CD8-positive, alpha-beta memory T cell (primary cell): ENCODE results near the gene ZXDC. TPM values are rescaled to one million over a fixed set of nuclear protein-coding genes. Genes with fewer than 3 reads are reported as not detected.

Experiments
- CTCF ChIA-PET: fragments of 350-600 bp; sonication (Branson Sonifier 250); formaldehyde crosslinking; loops from one replicate; lab custom pipeline; 2021; ENCODE audit warnings: antibody characterized with exemption; lab: Charles Lee
- POLR2A ChIA-PET: fragments of 350-600 bp; sonication (Branson Sonifier 250); formaldehyde crosslinking; loops from one replicate; lab custom pipeline; 2021; ENCODE audit warnings: antibody characterized with exemption; lab: Charles Lee
- DNase-seq, 5 donors: peaks; one replicate each; pipeline versions ENCODE4 v3.0.0 to v3.0.0-alpha.2; 2020 to 2022; ENCODE audit warnings: mixed read lengths in 1 of 5
- H3K27ac ChIP-seq: one replicate; pipeline ENCODE4 v1.7.0; 2013; ENCODE audit warnings: low read depth, mild to moderate bottlenecking, low read length, moderate library complexity
- H3K27me3 ChIP-seq: 2 replicates; pipeline ENCODE4 v1.7.0; 2013; ENCODE audit warnings: low read length, mild to moderate bottlenecking; ENCODE audit not compliant: insufficient read depth, poor library complexity, severe bottlenecking
- H3K36me3 ChIP-seq: 2 replicates; pipeline ENCODE4 v1.7.0; 2013; ENCODE audit warnings: mild to moderate bottlenecking, low read length, moderate library complexity; ENCODE audit not compliant: insufficient read depth
- H3K4me1 ChIP-seq: 2 replicates; pipeline ENCODE4 v1.7.0; 2013; ENCODE audit warnings: mild to moderate bottlenecking, low read length, moderate library complexity; ENCODE audit not compliant: insufficient read depth
- H3K4me3 ChIP-seq: 2 replicates; pipeline ENCODE4 v1.7.0; 2013; ENCODE audit warnings: mild to moderate bottlenecking, low read length
- H3K9me3 ChIP-seq: 2 replicates; pipeline ENCODE4 v1.7.0; 2013; ENCODE audit warnings: mild to moderate bottlenecking, low read length
- H3K27ac Mint-ChIP-seq, 8 donors: one replicate each; pipeline ENCODE4 v1.8.0; 2020 to 2021; ENCODE audit warnings: mixed read lengths in 8 of 8, mild to moderate bottlenecking in 6 of 8, inconsistent platforms in 3 of 8, moderate library complexity in 3 of 8
- H3K27me3 Mint-ChIP-seq, 2 donors: one replicate each; pipeline ENCODE4 v1.8.0; 2020 to 2021; ENCODE audit warnings: mixed read lengths in 2 of 2, mild to moderate bottlenecking in 1 of 2, moderate library complexity in 1 of 2
- H3K36me3 Mint-ChIP-seq, 3 donors: one replicate each; pipeline ENCODE4 v1.8.0; 2020 to 2021; ENCODE audit warnings: mixed read lengths in 3 of 3, inconsistent platforms in 1 of 3, mild to moderate bottlenecking in 1 of 3
- H3K4me1 Mint-ChIP-seq, 3 donors: one replicate each; pipeline ENCODE4 v1.8.0; 2020 to 2021; ENCODE audit warnings: mixed read lengths in 3 of 3, inconsistent platforms in 1 of 3, mild to moderate bottlenecking in 1 of 3
- H3K4me3 Mint-ChIP-seq, 7 donors: one replicate each; pipeline ENCODE4 v1.8.0; 2020 to 2021; ENCODE audit warnings: mixed read lengths in 7 of 7, mild to moderate bottlenecking in 6 of 7, moderate library complexity in 4 of 7, inconsistent platforms in 2 of 7
- H3K9me3 Mint-ChIP-seq, 5 donors: one replicate each; pipeline ENCODE4 v1.8.0; 2020 to 2022; ENCODE audit warnings: mixed read lengths in 5 of 5, mild to moderate bottlenecking in 3 of 5, moderate library complexity in 2 of 5, inconsistent platforms in 1 of 5
- polyA plus RNA-seq: library from polyadenylated mRNA; unstranded; fragments of 300-500 nt; fragmentation: Illumina TruSeq; gene quantifications from one replicate; pipeline ENCODE4 v1.2.3, GENCODE V29; 2021
- total RNA-seq, 2 experiments: library from RNA; stranded (reverse); gene quantifications; one replicate each; pipeline ENCODE4 v1.2.3, GENCODE V29; 2021

The ZXDC gene
- total and polyA plus RNA-seq, 3 experiments from 2014 or later, result 24.2 to 25.0 (median 24.6) TPM

- no peaks in the 10 kb centered on the region for H3K9me3 Mint-ChIP-seq
- H3K27me3 ChIP-seq, result no peaks in the 10 kb centered on the region
- H3K27me3 Mint-ChIP-seq, result peaks cover 0 to 2% of the 10 kb centered on the region in 2 donors
- H3K4me1 Mint-ChIP-seq, result no peaks in the 10 kb centered on the region
- ChIA-PET POLR2A (no interaction called here), CTCF (no interaction called here)
- H3K36me3 Mint-ChIP-seq, result peaks cover 0 to 69% (median 12%) of the 10 kb centered on the region in 3 donors
- peak overlapping the region in 1 of 8 donors; percentile 51 for H3K27ac Mint-ChIP-seq
- H3K9me3 ChIP-seq, result no peaks in the 10 kb centered on the region
- H3K4me3 Mint-ChIP-seq, result no peak overlapping the region
- no peak overlapping the region for H3K27ac ChIP-seq
- peaks cover 5% of the 10 kb centered on the region for H3K36me3 ChIP-seq
- DNase-seq, result no peak
- no peak overlapping the region for H3K4me3 ChIP-seq
- no peaks in the 10 kb centered on the region for H3K4me1 ChIP-seq
Measured at GRCh38 chr3:126435456-126436315, 40.0 kb downstream of the ZXDC start.

- DNase-seq, result no peak
- H3K27ac Mint-ChIP-seq, result peak overlapping the region in 1 of 8 donors; percentile 50
- H3K27me3 Mint-ChIP-seq, result peaks cover 0 to 2% of the 10 kb centered on the region in 2 donors
Measured at GRCh38 chr3:126434931-126435411, 40.7 kb downstream of the ZXDC start.

GRCh38 chr3:126434264-126434590 lies 41.5 kb downstream of the ZXDC start:
- no peaks in the 10 kb centered on the region for H3K27me3 ChIP-seq
- H3K4me1 Mint-ChIP-seq, result no peaks in the 10 kb centered on the region
- POLR2A ChIA-PET, result no interaction called here
- H3K36me3 Mint-ChIP-seq, result peaks cover 0 to 54% (median 10%) of the 10 kb centered on the region in 3 donors
- CTCF ChIA-PET, result no interaction called here
- H3K27ac ChIP-seq, result no peak overlapping the region
- no peaks in the 10 kb centered on the region for H3K4me1 ChIP-seq
- H3K9me3 ChIP-seq, result no peaks in the 10 kb centered on the region
- H3K27me3 Mint-ChIP-seq, result peaks cover 0 to 2% of the 10 kb centered on the region in 2 donors
- peaks cover 3% of the 10 kb centered on the region for H3K36me3 ChIP-seq
- H3K9me3 Mint-ChIP-seq, result no peaks in the 10 kb centered on the region
- no peak overlapping the region for H3K27ac Mint-ChIP-seq
- no peak overlapping the region for H3K4me3 Mint-ChIP-seq
- no peak overlapping the region for H3K4me3 ChIP-seq
- no peak for DNase-seq

More at GRCh38 chr3:126434931-126435411, 40.7 kb downstream of the ZXDC start:
- no peak overlapping the region for H3K27ac ChIP-seq
- Mint-ChIP-seq H3K4me3 (no peak overlapping the region), H3K9me3 (no peaks in the 10 kb centered on the region), H3K36me3 (peaks cover 0 to 61% (median 12%) of the 10 kb centered on the region in 3 donors), H3K4me1 (no peaks in the 10 kb centered on the region)
- CTCF ChIA-PET, result no interaction called here
- peaks cover 5% of the 10 kb centered on the region for H3K36me3 ChIP-seq
- POLR2A ChIA-PET, result no interaction called here
- no peaks in the 10 kb centered on the region for H3K27me3 ChIP-seq
- no peaks in the 10 kb centered on the region for H3K9me3 ChIP-seq
- H3K4me1 ChIP-seq, result no peaks in the 10 kb centered on the region
- no peak overlapping the region for H3K4me3 ChIP-seq

- DNase-seq, result peak in 1 of 5 donors; percentile 38
- POLR2A ChIA-PET, result interaction anchor here (0.5 kb wide), 1 partner anchor 40 kb away, joined by 3 read pairs; no protein-coding TSS in a partner anchor
- Mint-ChIP-seq H3K27me3 (peaks cover 0 to 2% of the 10 kb centered on the region in 2 donors), H3K4me3 (no peak overlapping the region), H3K36me3 (peaks cover 0 to 49% (median 7%) of the 10 kb centered on the region in 3 donors), H3K4me1 (no peaks in the 10 kb centered on the region), H3K27ac (no peak overlapping the region), H3K9me3 (no peaks in the 10 kb centered on the region)
- Histone ChIP-seq H3K27me3 (no peaks in the 10 kb centered on the region), H3K36me3 (no peaks in the 10 kb centered on the region), H3K4me3 (no peak overlapping the region), H3K4me1 (no peaks in the 10 kb centered on the region), H3K9me3 (no peaks in the 10 kb centered on the region), H3K27ac (no peak overlapping the region)
- CTCF ChIA-PET, result no interaction called here
Measured at GRCh38 chr3:126433496-126434263, 42.0 kb downstream of the ZXDC start.

- DNase-seq, result peak in 1 of 5 donors; percentile 42
- Mint-ChIP-seq H3K27ac (no peak overlapping the region), H3K27me3 (peaks cover 0 to 2% of the 10 kb centered on the region in 2 donors), H3K36me3 (peaks cover 0 to 42% (median 7%) of the 10 kb centered on the region in 3 donors), H3K9me3 (no peaks in the 10 kb centered on the region), H3K4me3 (no peak overlapping the region), H3K4me1 (no peaks in the 10 kb centered on the region)
- no peaks in the 10 kb centered on the region for H3K4me1 ChIP-seq
- H3K27ac ChIP-seq, result no peak overlapping the region
- H3K36me3 ChIP-seq, result no peaks in the 10 kb centered on the region
- ChIA-PET POLR2A (interaction anchor here (0.5 kb wide), 1 partner anchor 41 kb away, joined by 3 read pairs; no protein-coding TSS in a partner anchor), CTCF (no interaction called here)
- H3K27me3 ChIP-seq, result no peaks in the 10 kb centered on the region
- no peaks in the 10 kb centered on the region for H3K9me3 ChIP-seq
- no peak overlapping the region for H3K4me3 ChIP-seq
Measured at GRCh38 chr3:126433105-126433430, 42.6 kb downstream of the ZXDC start.

- Mint-ChIP-seq H3K4me1 (no peaks in the 10 kb centered on the region), H3K27ac (no peak overlapping the region), H3K27me3 (peaks cover 0 to 2% of the 10 kb centered on the region in 2 donors), H3K4me3 (no peak overlapping the region), H3K36me3 (peaks cover 0 to 37% (median 7%) of the 10 kb centered on the region in 3 donors), H3K9me3 (peaks cover 0 to 5% (median 0%) of the 10 kb centered on the region in 5 donors)
- Histone ChIP-seq H3K36me3 (no peaks in the 10 kb centered on the region), H3K9me3 (no peaks in the 10 kb centered on the region), H3K27me3 (no peaks in the 10 kb centered on the region), H3K4me1 (no peaks in the 10 kb centered on the region), H3K27ac (no peak overlapping the region), H3K4me3 (no peak overlapping the region)
- ChIA-PET CTCF (no interaction called here), POLR2A (no interaction called here)
- no peak for DNase-seq
Measured at GRCh38 chr3:126432361-126433104, 43.2 kb downstream of the ZXDC start.

GRCh38 chr3:126431103-126431534 lies 44.6 kb downstream of the ZXDC start:
- peaks cover 2 to 13% (median 6%) of the 10 kb centered on the region in 5 donors for H3K9me3 Mint-ChIP-seq
- Histone ChIP-seq H3K27me3 (no peaks in the 10 kb centered on the region), H3K9me3 (no peaks in the 10 kb centered on the region), H3K4me1 (no peaks in the 10 kb centered on the region), H3K36me3 (no peaks in the 10 kb centered on the region), H3K4me3 (no peak overlapping the region), H3K27ac (no peak overlapping the region)
- peaks cover under 1 to 25% (median 6%) of the 10 kb centered on the region in 3 donors for H3K36me3 Mint-ChIP-seq
- H3K27ac Mint-ChIP-seq, result no peak overlapping the region
- peaks cover 0 to 2% of the 10 kb centered on the region in 2 donors for H3K27me3 Mint-ChIP-seq
- H3K4me3 Mint-ChIP-seq, result no peak overlapping the region
- no peak for DNase-seq
- CTCF ChIA-PET, result no interaction called here
- H3K4me1 Mint-ChIP-seq, result no peaks in the 10 kb centered on the region
- POLR2A ChIA-PET, result no interaction called here
